ENCODE data around the gene DYNLT5.

The DYNLT5 gene

DNA sequence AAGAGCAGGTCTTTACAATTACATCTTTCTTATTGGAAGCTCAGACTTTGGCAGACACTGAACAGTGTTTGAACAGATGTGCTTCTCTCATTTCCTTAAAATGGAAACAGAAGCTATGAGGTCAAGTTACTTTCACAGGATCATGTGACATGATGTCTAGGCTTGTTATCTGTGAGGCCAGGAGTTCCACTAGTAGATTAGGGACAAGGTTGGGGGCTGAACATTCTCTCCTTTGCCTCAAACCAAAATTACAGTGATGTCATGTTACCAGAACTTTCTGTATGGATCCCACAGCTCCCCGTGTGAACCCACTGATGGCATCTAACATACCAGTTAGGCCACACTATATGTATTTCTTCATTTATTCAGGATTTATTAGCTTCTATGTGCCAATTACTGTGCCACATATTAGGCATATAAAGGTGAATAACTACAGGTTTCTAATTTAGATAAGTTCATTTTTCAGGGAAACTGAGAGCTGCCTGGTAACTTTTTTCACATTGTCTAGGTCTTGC is 6.0 kb downstream of the DYNLT5 start:
- Mint-ChIP-seq H3K27ac (ENCODE audit: low read depth) (no peak overlapping the region), H3K27me3 (peaks cover 39% of the 10 kb centered on the region), H3K36me3 (ENCODE audit: insufficient read depth) (no peaks in the 10 kb centered on the region), H3K4me3 (no peak overlapping the region), H3K9me3 (no peaks in the 10 kb centered on the region), H3K4me1 (no peaks in the 10 kb centered on the region)
- DNase-seq (ENCODE audit: low spot score in 2 of 2), result no peak
- ATAC-seq (replicated peaks; ENCODE audit: extremely low read depth, poor library complexity, severe bottlenecking), result no peak

DNA sequence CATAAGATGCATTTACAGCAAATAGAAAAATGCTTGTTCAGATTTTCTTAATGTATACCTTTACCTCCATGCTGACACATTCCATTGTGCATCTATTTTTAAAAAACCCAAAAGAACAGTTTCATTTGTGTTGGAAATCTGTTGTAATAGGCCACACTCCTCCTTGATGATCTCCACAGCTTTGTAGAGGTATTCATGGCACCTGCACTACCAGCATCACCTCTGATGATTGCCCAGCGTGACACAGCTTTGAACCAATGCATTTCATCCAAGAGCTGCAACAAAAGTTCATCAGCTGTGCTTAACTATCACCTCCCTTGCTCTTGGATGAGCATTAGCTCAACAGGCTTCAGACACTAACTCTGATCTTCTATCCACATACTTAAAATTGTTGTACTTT is 8.2 kb downstream of the DYNLT5 start:
- Mint-ChIP-seq H3K27ac (ENCODE audit: low read depth) (no peak overlapping the region), H3K4me3 (no peak overlapping the region), H3K36me3 (ENCODE audit: insufficient read depth) (no peaks in the 10 kb centered on the region), H3K9me3 (no peaks in the 10 kb centered on the region), H3K27me3 (peaks cover 18% of the 10 kb centered on the region), H3K4me1 (no peaks in the 10 kb centered on the region)
- ATAC-seq (replicated peaks; ENCODE audit: extremely low read depth, poor library complexity, severe bottlenecking) (no peak), DNase-seq (ENCODE audit: low spot score in 2 of 2) (no peak)

DNA sequence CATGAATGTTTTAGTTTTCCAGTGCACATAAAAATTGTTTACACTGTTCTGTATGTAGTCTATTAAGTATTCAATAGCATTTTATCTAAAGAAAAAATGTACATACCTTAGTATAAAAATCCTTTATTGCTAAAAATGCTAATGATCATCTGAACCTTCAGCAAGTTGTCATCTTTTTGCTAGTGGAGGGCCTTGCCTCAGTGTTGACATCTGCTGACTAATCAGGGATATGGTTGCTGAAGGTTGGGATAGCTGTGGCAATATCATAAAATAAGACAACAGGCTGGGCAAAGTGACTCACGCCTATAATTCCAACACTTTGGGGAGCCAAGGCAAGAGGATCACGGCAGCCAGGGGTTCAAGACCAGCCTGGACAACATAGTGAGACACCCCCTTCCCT is 9.0 kb downstream of the DYNLT5 start:
- no peak for ATAC-seq (replicated peaks; ENCODE audit: extremely low read depth, poor library complexity, severe bottlenecking)
- H3K27ac Mint-ChIP-seq (ENCODE audit: low read depth), result no peak overlapping the region
- H3K9me3 Mint-ChIP-seq, result no peaks in the 10 kb centered on the region
- peaks cover 18% of the 10 kb centered on the region for H3K27me3 Mint-ChIP-seq
- DNase-seq (ENCODE audit: low spot score in 2 of 2), result no peak
- no peaks in the 10 kb centered on the region for H3K36me3 Mint-ChIP-seq (ENCODE audit: insufficient read depth)
- no peak overlapping the region for H3K4me3 Mint-ChIP-seq
- no peaks in the 10 kb centered on the region for H3K4me1 Mint-ChIP-seq

DNA sequence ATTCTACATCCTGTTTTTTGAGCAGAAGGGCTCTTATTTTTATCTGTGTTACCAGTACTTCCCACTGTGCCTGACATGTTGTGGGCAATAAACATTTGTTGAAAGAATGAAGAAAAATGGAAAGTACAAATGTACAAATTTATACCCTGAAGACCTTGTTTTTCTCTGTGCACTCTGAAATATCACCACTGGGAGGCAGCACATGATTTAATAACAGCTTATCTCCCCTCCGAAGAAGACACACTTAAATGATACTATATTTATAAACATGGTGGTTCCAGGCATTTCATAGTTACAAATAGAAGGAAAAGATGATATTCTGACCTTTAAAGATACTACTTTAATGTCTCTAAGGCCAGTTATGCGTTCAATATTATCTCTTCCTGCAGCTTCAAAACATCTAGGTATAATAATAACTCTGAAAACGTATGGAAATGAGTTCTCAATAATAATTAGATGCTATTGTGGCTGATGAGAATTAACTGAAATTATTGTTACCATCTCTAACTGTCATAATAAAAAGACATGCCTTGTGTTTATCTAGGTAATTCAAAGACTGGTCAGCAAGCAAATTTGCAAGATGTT is 12.8 kb downstream of the DYNLT5 start:
- no peak for ATAC-seq (replicated peaks; ENCODE audit: extremely low read depth, poor library complexity, severe bottlenecking)
- Mint-ChIP-seq H3K36me3 (ENCODE audit: insufficient read depth) (no peaks in the 10 kb centered on the region), H3K27me3 (peaks cover 8% of the 10 kb centered on the region), H3K27ac (ENCODE audit: low read depth) (no peak overlapping the region), H3K4me1 (peaks cover 14% of the 10 kb centered on the region), H3K9me3 (no peaks in the 10 kb centered on the region), H3K4me3 (no peak overlapping the region)
- peak in 1 of 2 donors; percentile 26 for DNase-seq (ENCODE audit: low spot score in 2 of 2)

DNA sequence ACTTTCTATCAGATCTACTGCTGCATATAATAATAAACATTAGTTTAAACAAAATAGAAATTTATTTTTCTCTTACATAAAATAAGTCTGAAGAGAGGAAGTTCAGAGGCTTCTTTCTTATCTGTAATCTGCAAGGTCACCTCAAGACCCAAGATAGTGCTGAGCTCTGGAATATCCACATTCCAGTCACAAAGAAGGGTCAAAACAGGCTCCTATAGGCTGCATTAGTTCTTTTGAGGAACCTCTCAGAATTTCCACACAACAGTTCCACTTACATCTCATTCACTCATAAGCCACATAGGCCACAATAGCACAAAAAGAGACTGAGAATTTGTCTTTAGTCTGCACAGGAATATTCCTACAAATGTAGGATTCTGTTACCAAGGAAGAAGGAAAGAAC is 15.4 kb downstream of the DYNLT5 start:
- no peak overlapping the region for H3K4me3 Mint-ChIP-seq
- peaks cover 1% of the 10 kb centered on the region for H3K27me3 Mint-ChIP-seq
- no peak overlapping the region for H3K27ac Mint-ChIP-seq (ENCODE audit: low read depth)
- no peak for DNase-seq (ENCODE audit: low spot score in 2 of 2)
- H3K9me3 Mint-ChIP-seq, result no peaks in the 10 kb centered on the region
- no peak for ATAC-seq (replicated peaks; ENCODE audit: extremely low read depth, poor library complexity, severe bottlenecking)
- peaks cover 20% of the 10 kb centered on the region for H3K4me1 Mint-ChIP-seq
- H3K36me3 Mint-ChIP-seq (ENCODE audit: insufficient read depth), result no peaks in the 10 kb centered on the region

DNA sequence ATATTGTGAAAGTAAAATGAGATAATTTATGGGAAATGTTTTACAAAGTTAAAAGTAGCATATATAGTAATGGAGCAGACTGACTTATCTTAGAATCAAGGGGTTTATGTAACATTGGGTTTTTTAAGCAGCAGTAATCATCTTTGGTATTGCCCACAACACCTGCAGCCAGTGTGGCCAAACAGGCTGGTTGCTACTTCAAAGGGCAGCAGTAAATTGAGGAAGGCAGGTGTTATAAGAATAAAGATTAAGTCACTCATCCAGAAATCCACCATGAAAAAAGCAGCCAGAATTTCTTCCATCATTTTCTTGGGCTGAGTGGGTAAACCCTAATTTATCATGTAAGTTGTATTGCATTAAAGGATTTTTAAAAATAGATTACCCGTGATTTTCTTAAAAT is 16.7 kb downstream of the DYNLT5 start:
- H3K4me3 Mint-ChIP-seq, result peak overlapping the region; percentile 55
- no peak for ATAC-seq (replicated peaks; ENCODE audit: extremely low read depth, poor library complexity, severe bottlenecking)
- DNase-seq (ENCODE audit: low spot score in 2 of 2), result no peak
- peaks cover 20% of the 10 kb centered on the region for H3K4me1 Mint-ChIP-seq
- no peaks in the 10 kb centered on the region for H3K9me3 Mint-ChIP-seq
- H3K36me3 Mint-ChIP-seq (ENCODE audit: insufficient read depth), result no peaks in the 10 kb centered on the region
- peak overlapping the region; percentile 47 for H3K27ac Mint-ChIP-seq (ENCODE audit: low read depth)
- H3K27me3 Mint-ChIP-seq, result no peaks in the 10 kb centered on the region

DNA sequence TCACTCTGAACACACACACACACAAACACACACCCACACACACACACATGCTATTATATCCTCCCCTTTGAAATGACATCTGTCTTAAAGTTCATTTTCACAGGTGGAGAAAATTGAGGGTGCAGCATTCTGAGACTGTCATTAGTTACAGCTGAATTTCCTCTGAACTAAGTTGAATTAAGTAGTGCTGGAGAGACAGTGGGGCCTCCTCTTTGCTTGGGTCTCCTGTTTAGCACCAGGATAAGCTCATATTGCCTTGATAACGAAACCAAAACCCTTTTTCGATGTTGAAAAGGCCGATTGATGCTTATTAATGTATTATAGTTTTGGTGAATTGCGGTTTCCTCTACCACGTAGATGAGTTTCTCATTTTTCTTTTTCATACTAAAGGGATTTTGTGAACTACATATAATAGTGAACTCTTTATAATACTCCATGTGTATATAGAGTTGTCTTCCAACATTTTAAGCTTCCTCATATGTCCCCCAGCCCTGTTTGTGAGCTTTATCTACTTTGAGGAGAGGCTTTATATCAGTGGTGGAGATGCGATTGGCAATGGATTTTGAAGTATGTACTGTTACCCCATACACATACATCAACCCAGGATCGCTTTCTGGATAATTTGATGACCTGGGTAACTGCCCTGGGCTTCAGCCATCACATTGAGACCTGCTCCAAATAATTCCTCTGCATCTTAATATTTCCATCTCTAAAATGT is 17.4 kb downstream of the DYNLT5 start:
- H3K27me3 Mint-ChIP-seq, result no peaks in the 10 kb centered on the region

DNA sequence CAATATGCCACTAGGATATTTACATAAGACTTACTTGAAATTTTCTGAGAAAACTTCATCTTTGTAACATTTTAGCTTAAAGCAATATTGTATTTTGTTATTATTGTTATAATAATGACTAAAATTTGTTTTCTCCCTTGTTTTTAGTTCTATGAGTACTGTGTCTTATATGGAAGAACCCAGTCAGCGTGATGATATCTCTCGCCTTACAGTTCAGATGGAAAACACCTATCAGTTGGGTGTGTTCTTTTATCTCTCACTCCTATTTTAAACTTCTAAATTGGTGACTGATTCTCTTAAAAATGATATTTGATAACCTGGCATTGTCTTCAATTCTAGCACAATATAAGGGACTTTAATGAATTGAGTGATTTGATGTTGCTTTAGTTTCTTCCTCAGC is 18.0 kb downstream of the DYNLT5 start:
- Mint-ChIP-seq H3K36me3 (ENCODE audit: insufficient read depth) (no peaks in the 10 kb centered on the region), H3K27ac (ENCODE audit: low read depth) (peak overlapping the region; percentile 47), H3K27me3 (peaks cover 3% of the 10 kb centered on the region), H3K9me3 (no peaks in the 10 kb centered on the region), H3K4me1 (peaks cover 20% of the 10 kb centered on the region), H3K4me3 (peak overlapping the region; percentile 55)
- no peak for ATAC-seq (replicated peaks; ENCODE audit: extremely low read depth, poor library complexity, severe bottlenecking)
- DNase-seq (ENCODE audit: low spot score in 2 of 2), result no peak

More for the DNA sequence above, 17.4 kb downstream of the DYNLT5 start:
- H3K27ac Mint-ChIP-seq (ENCODE audit: low read depth), result peak overlapping the region; percentile 47
- H3K4me1 Mint-ChIP-seq, result peaks cover 20% of the 10 kb centered on the region
- H3K36me3 Mint-ChIP-seq (ENCODE audit: insufficient read depth), result no peaks in the 10 kb centered on the region
- peak; percentile 73 for ATAC-seq (replicated peaks; ENCODE audit: extremely low read depth, poor library complexity, severe bottlenecking)
- peak overlapping the region; percentile 55 for H3K4me3 Mint-ChIP-seq
- no peak for DNase-seq (ENCODE audit: low spot score in 2 of 2)
- no peaks in the 10 kb centered on the region for H3K9me3 Mint-ChIP-seq

DNA sequence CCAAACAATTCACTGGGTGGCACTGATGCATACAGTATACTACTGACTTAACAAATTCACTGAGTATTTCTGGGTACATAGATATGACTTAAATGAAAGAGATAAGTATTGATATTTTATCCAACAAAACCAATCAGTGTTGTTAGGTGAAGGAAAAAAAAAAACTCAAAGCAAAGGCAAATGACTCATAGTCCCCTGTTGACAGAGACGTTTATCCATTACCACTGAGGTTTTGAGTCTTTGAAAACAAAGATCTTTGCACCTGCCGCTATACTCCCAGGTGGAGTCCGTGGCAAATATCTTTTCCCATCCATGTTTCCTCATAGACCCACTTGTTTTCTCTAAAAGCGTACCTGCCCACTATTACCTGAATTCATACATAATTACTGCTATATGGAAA is 18.4 kb downstream of the DYNLT5 start:
- DNase-seq (ENCODE audit: low spot score in 2 of 2) (no peak), ATAC-seq (replicated peaks; ENCODE audit: extremely low read depth, poor library complexity, severe bottlenecking) (no peak)
- H3K27ac Mint-ChIP-seq (ENCODE audit: low read depth), result no peak overlapping the region
- H3K9me3 Mint-ChIP-seq, result no peaks in the 10 kb centered on the region
- H3K4me1 Mint-ChIP-seq, result peaks cover 20% of the 10 kb centered on the region
- H3K36me3 Mint-ChIP-seq (ENCODE audit: insufficient read depth), result no peaks in the 10 kb centered on the region
- peaks cover 8% of the 10 kb centered on the region for H3K27me3 Mint-ChIP-seq
- peak overlapping the region; percentile 55 for H3K4me3 Mint-ChIP-seq

DNA sequence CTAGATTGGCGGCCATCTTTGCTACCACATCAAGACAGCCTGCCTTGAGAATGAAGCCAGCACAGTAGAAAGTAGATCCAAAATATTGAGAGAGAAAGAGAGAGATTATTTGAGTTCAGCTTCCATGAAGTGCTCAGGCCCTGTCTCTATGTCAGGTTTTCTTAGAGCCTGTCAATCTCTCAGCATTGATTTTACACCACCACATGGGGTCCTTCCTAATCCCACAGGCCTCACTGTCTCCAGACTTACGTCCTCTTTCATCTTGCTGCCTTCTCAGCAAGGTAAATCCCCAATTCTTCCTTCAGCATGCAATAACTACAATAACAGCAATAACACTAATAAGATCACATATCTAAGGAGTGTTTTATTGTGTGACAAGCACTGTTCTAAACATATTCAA is 21.0 kb downstream of the DYNLT5 start:
- no peak for ATAC-seq (replicated peaks; ENCODE audit: extremely low read depth, poor library complexity, severe bottlenecking)
- peaks cover 13% of the 10 kb centered on the region for H3K27me3 Mint-ChIP-seq
- no peak overlapping the region for H3K4me3 Mint-ChIP-seq
- H3K36me3 Mint-ChIP-seq (ENCODE audit: insufficient read depth), result no peaks in the 10 kb centered on the region
- no peak overlapping the region for H3K27ac Mint-ChIP-seq (ENCODE audit: low read depth)
- peaks cover 20% of the 10 kb centered on the region for H3K4me1 Mint-ChIP-seq
- DNase-seq (ENCODE audit: low spot score in 2 of 2), result no peak
- no peaks in the 10 kb centered on the region for H3K9me3 Mint-ChIP-seq

DNA sequence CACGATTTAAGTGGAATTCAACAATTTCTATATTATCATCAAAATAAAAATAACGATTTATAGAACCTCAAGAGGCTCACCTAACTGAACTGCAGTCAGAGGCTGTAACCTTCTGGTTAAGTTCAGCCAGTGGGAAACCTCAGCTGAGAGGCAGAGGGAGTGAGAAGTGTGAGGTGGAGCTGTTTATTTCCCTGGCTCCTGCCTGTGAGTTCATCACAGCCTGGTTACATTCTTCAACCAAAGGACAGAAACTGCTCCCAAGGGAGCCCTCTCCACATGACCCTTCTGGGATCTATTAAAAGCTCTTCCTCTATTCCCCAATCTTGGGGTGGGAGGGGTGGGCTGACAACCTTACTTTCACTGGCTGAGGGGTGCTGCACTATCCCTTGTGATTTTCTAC is 22.2 kb downstream of the DYNLT5 start:
- H3K4me1 Mint-ChIP-seq, result peaks cover 12% of the 10 kb centered on the region
- H3K4me3 Mint-ChIP-seq, result no peak overlapping the region
- DNase-seq (ENCODE audit: low spot score in 2 of 2), result no peak
- H3K9me3 Mint-ChIP-seq, result no peaks in the 10 kb centered on the region
- peaks cover 21% of the 10 kb centered on the region for H3K27me3 Mint-ChIP-seq
- H3K36me3 Mint-ChIP-seq (ENCODE audit: insufficient read depth), result no peaks in the 10 kb centered on the region
- no peak overlapping the region for H3K27ac Mint-ChIP-seq (ENCODE audit: low read depth)
- ATAC-seq (replicated peaks; ENCODE audit: extremely low read depth, poor library complexity, severe bottlenecking), result no peak

DNA sequence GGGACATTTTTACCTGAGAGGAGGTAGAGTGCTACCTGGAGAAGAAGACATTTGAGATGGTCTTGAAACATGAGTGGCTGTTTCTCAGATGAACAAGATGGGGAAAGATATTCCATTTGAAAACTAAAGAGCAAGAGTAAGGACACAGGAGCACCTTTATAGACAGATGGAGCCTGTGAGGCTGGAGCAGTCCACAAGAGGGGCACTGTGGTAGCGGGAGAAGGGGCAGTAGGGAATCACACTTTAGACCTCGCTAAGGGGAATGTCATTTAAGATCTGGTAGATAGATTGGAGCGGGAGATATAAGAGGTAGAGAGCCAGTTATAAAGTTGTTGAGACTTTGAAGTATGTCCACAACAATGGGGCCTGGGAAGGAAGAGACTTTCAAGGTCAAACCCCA is 23.4 kb downstream of the DYNLT5 start:
- Mint-ChIP-seq H3K4me3 (no peak overlapping the region), H3K4me1 (no peaks in the 10 kb centered on the region), H3K9me3 (no peaks in the 10 kb centered on the region), H3K27ac (ENCODE audit: low read depth) (no peak overlapping the region), H3K27me3 (peaks cover 31% of the 10 kb centered on the region), H3K36me3 (ENCODE audit: insufficient read depth) (no peaks in the 10 kb centered on the region)
- DNase-seq (ENCODE audit: low spot score in 2 of 2) (no peak), ATAC-seq (replicated peaks; ENCODE audit: extremely low read depth, poor library complexity, severe bottlenecking) (no peak)

DNA sequence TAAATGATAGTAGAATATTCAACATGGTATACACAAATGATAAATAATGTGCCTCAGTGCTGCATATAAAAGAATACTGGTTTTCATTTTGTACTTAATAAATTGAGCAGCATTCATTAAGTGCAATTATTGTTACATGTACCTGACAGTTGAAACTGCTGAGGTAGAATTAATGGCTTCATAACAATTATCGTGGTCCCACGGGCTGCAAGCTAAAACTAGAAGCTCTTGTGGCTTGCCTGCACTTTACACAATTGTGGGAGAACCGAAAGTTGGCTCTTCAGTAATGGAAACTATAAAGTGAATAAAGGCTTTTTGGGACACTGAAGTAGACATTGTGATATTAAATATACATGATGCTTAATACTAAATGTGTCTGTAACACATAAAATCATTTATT is 25.6 kb downstream of the DYNLT5 start:
- Mint-ChIP-seq H3K4me1 (no peaks in the 10 kb centered on the region), H3K27me3 (peaks cover 42% of the 10 kb centered on the region), H3K36me3 (ENCODE audit: insufficient read depth) (no peaks in the 10 kb centered on the region), H3K27ac (ENCODE audit: low read depth) (no peak overlapping the region), H3K4me3 (no peak overlapping the region), H3K9me3 (no peaks in the 10 kb centered on the region)
- ATAC-seq (replicated peaks; ENCODE audit: extremely low read depth, poor library complexity, severe bottlenecking) (no peak), DNase-seq (ENCODE audit: low spot score in 2 of 2) (no peak)

Measured in central memory CD8-positive, alpha-beta T cell (primary cell).